Measurements from ENCODE around the gene BLID. TPM values are rescaled to one million over a fixed set of nuclear protein-coding genes. Genes with fewer than 3 reads are reported as not detected.

BLID gene
- total RNA-seq, 1 donor from 2014 or later, result not detected

- DNase-seq (ENCODE audit: low read depth), result no peak
These were observed 23.5 kb upstream of the BLID start for GRCh38 chr11:122139595-122139866.

GRCh38 chr11:122138744-122139594 lies 23.0 kb upstream of the BLID start:
- DNase-seq (ENCODE audit: low read depth), result no peak

GRCh38 chr11:122137078-122137793 lies 21.2 kb upstream of the BLID start:
- peak; percentile 86 for DNase-seq (ENCODE audit: low read depth)

- no peak for DNase-seq (ENCODE audit: low read depth)
These were observed 15.1 kb upstream of the BLID start for GRCh38 chr11:122131126-122131525.

- DNase-seq (ENCODE audit: low read depth), result no peak
These were observed 12.1 kb upstream of the BLID start for GRCh38 chr11:122128146-122128545.

- DNase-seq (ENCODE audit: low read depth), result no peak
These were observed 11.0 kb upstream of the BLID start for GRCh38 chr11:122127020-122127419.

- no peak for DNase-seq (ENCODE audit: low read depth)
These were observed 10.1 kb upstream of the BLID start for GRCh38 chr11:122126024-122126688.

GRCh38 chr11:122123263-122123929 lies 7.4 kb upstream of the BLID start:
- DNase-seq (ENCODE audit: low read depth), result no peak

GRCh38 chr11:122122179-122122578 lies 6.2 kb upstream of the BLID start:
- no peak for DNase-seq (ENCODE audit: low read depth)

- no peak for DNase-seq (ENCODE audit: low read depth)
These were observed 4.1 kb upstream of the BLID start for GRCh38 chr11:122120096-122120495.

GRCh38 chr11:122116591-122116990 lies 576 bp upstream of the BLID start:
- DNase-seq (ENCODE audit: low read depth), result no peak

- DNase-seq (ENCODE audit: low read depth), result no peak
These were observed 1.0 kb downstream of the BLID start for GRCh38 chr11:122114976-122115375.

- no peak for DNase-seq (ENCODE audit: low read depth)
These were observed 1.9 kb downstream of the BLID start for GRCh38 chr11:122113836-122114825.

- DNase-seq (ENCODE audit: low read depth), result no peak
These were observed 3.3 kb downstream of the BLID start for GRCh38 chr11:122112470-122113365.

- DNase-seq (ENCODE audit: low read depth), result no peak
These were observed 6.1 kb downstream of the BLID start for GRCh38 chr11:122109932-122110331.

GRCh38 chr11:122108828-122109227 lies 7.2 kb downstream of the BLID start:
- DNase-seq (ENCODE audit: low read depth), result no peak

- DNase-seq (ENCODE audit: low read depth), result peak; percentile 54
These were observed 7.7 kb downstream of the BLID start for GRCh38 chr11:122108192-122108799.

- no peak for DNase-seq (ENCODE audit: low read depth)
These were observed 8.4 kb downstream of the BLID start for GRCh38 chr11:122107566-122107965.

- DNase-seq (ENCODE audit: low read depth), result no peak
These were observed 9.0 kb downstream of the BLID start for GRCh38 chr11:122107045-122107444.
